CD4-positive, alpha-beta T cell treated with Interleukin-4 for 1 hour (primary cell): ENCODE results near the gene KPRP.

Source experiments
- DNase-seq, 2 donors: peaks; one replicate each; pipeline ENCODE4 v3.0.0-alpha.2; 2020 to 2022

Gene KPRP

GRCh38 chr1:152757747-152758146 lies at the start of gene KPRP:
TSS of gene KPRP (plus strand) at chr1:152758025. CDS start at chr1:152759589, 1,564 bp downstream.
- DNase-seq = no peak

- DNase-seq = no peak
Measured at GRCh38 chr1:152718238-152718637, 39.6 kb upstream of the KPRP start.

- DNase-seq = no peak
Measured at GRCh38 chr1:152725261-152725660, 32.6 kb upstream of the KPRP start.

- DNase-seq = no peak
Measured at GRCh38 chr1:152728986-152729385, 28.8 kb upstream of the KPRP start.

- DNase-seq = no peak
Measured at GRCh38 chr1:152735648-152736047, 22.2 kb upstream of the KPRP start.

- no peak for DNase-seq
Measured at GRCh38 chr1:152737997-152738396, 19.8 kb upstream of the KPRP start.

- no peak for DNase-seq
Measured at GRCh38 chr1:152739841-152740240, 18.0 kb upstream of the KPRP start.

GRCh38 chr1:152741656-152742055 lies 16.2 kb upstream of the KPRP start:
- DNase-seq = no peak

- DNase-seq = no peak
Measured at GRCh38 chr1:152743371-152744145, 14.3 kb upstream of the KPRP start.

- no peak for DNase-seq
Measured at GRCh38 chr1:152745289-152745704, 12.5 kb upstream of the KPRP start.

- no peak for DNase-seq
Measured at GRCh38 chr1:152745765-152746444, 11.9 kb upstream of the KPRP start.

GRCh38 chr1:152747831-152748230 lies 10.0 kb upstream of the KPRP start:
- no peak for DNase-seq

- no peak for DNase-seq
Measured at GRCh38 chr1:152752225-152752624, 5.6 kb upstream of the KPRP start.

GRCh38 chr1:152753586-152753985 lies 4.2 kb upstream of the KPRP start:
- no peak for DNase-seq

- no peak for DNase-seq
Measured at GRCh38 chr1:152756872-152757271, 953 bp upstream of the KPRP start.

GRCh38 chr1:152758636-152759035 lies 811 bp downstream of the KPRP start:
- no peak for DNase-seq

GRCh38 chr1:152759453-152760173 lies 1.8 kb downstream of the KPRP start:
- no peak for DNase-seq

- no peak for DNase-seq
Measured at GRCh38 chr1:152760551-152761190, 2.8 kb downstream of the KPRP start.

- DNase-seq = no peak
Measured at GRCh38 chr1:152761609-152762213, 3.9 kb downstream of the KPRP start.

- no peak for DNase-seq
Measured at GRCh38 chr1:152768847-152769533, 11.2 kb downstream of the KPRP start.

- no peak for DNase-seq
Measured at GRCh38 chr1:152770411-152770810, 12.6 kb downstream of the KPRP start.

- DNase-seq = no peak
Measured at GRCh38 chr1:152774875-152775274, 17.1 kb downstream of the KPRP start, which contains the start of gene LCE1F. TSS of gene LCE1F (plus strand) at chr1:152775140. CDS start at chr1:152776372, 1,232 bp downstream.
